Ammon's horn (tissue), 1 donor: Measurements from ENCODE around the gene UBAP1.
"Not testable (repeated sequence)": the region's sequence is repeated elsewhere in the genome, so short reads cannot be mapped to it uniquely, and the experiment has no call there.

ENCODE experiments used
- DNase-seq: peaks from one replicate; pipeline ENCODE4 v3.0.0-alpha.2; 2016; ENCODE audit warnings: low spot score

Gene UBAP1

DNA sequence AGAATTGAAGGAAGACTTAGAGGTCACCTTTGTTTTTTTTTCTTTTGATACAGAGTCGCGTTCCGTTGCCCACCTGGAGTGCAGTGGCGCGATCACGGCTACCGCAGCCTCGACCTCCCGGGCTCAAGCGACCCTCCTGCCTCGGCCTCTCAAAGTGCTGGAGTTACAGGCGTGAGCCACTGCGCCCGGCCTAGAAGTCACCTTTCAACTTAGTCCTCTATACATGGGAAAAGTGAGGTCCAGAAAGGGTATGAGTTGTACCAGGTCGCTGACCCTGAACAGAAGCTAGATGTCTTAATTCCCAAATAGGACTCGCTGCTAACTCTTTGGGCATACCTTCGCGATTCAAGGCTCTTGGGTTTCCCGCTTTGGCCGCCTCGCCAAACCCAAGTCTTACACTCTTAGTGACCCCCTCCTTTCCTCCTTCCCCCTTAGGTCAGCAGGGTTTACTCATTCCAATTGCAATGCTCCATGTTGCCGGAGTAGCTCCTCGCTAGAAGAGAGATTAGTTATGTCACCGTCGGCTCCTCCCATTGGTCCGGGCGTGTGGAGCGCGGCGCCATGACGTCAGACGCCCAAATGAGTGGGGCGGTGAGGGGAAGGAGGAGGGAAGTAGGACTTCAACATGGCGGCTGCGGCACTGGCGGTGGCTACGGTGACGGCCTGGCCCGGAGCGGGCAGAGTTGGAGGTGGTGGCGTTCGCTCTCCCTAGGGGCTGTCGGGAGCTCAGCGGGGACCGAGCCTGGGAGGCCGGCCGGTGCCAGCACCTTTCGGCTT lies at the start of gene UBAP1:
Gene UBAP1, plus strand, starts transcription at position 608 of the 777 bp plus-strand sequence. CDS start 41,872 bp downstream, outside the sequence.
- peak; percentile 99 for DNase-seq

DNA sequence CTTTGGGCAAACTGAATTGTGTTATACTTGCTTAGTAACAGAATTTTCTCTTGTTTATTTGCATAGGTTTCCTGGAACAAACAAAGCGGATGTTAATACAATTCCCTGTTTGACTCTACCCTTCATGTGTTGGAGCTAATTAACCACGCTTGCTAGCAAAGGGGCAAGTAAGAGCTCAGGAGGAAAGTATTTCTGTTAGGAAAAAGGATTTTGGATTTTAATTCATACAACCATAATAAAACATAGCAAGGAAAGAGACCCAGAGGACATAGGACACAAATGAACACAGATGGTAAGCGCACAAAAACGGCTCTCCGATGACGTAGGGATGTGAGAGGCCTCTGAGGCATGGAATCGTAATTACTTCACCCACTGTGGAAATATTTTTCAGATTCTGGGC lies 47.3 kb upstream of the UBAP1 start:
- DNase-seq = no peak

DNA sequence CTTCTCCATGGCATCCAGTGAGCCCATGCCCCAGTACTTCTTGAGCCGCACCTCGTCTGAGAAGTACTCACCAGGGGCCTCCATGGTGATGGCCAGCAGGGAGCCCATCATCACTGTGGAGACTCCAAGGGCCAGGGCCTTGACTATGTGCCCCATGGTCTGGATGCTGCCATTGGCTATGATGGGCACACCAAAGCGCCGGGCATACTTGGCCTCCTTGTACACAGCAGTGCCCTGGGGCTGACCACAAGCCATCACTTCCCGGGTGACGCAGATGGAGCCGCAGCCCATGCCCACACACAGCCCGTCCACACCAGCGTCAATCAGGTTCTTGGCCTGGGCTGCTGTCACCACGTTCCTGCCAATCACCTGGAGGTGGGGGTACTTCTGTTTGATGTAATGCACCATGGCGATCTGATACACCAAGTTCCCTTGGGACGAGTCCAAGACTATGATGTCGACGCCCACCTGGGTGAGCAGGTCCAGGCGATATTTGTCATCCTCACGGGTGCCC lies 45.4 kb upstream of the UBAP1 start:
- no peak for DNase-seq

DNA sequence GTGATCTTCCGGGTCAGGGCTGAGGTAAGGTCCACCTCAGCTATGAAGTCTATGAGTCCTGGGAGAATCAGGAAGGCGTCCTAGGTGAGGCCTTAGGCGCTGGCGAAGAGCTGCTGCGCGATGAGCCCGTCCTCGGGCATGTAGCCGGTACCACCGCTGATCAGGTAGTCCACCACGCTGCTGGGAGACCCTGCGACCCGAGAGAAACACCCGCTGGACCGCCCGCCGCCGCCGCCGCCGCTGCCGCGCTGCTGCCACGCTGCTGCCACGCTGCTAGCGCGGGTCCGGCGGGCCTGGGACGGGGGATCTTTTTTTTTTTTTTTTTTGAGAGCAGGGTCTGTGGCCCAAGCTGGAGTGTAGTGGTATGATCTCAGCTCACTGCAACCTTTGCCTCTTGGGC lies 44.3 kb upstream of the UBAP1 start:
- DNase-seq = no peak

DNA sequence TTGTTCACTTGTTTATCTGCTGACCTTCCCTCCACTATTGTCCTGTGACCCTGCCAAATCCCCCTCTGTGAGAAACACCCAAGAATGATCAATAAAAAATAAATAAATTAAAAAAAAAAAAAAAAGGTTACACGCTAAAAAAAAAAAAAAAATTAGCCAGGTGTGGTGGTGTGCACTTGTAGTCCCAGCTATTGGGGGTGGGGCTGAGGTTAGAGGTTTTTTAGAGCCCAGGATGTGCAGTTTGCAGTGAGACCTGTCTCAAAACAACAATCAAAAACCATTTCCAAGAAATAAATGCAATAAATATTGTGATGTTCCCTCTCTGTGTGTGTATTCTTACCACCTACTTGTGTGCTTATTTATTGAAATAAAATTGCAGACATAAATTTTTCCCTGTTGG lies 40.2 kb upstream of the UBAP1 start:
- DNase-seq = not testable (repeated sequence)

DNA sequence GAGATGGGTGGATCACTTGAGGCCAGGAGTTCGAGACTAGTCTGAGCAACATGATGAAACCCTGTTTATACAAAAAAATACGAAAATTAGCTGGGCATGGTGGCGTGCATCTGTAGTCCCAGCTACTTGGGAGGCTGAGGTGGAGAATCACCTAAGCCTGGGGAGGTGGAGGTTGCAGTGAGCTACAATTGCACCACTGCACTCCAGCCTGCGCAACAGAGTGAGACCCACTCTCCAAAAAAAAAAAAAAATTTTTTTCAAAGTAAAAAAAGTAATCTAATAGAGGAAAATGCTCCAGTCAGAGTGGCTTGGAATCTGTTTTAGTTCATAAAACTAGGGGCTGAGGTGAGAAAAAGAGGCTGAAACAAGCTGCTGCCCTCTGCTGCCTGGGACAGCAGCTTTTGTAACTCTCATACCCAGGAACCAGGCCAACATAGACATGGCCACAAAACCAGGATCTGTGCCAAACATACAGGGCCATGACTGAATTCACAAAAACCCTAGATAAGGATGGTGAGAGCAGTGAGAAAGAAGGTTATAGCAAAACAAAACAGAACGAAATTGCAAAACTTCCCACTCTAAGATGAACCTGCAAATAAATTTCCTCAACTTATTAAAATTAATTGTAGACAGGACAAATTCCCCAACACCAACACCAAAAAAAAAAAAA lies 39.2 kb upstream of the UBAP1 start:
- peak; percentile 74 for DNase-seq

DNA sequence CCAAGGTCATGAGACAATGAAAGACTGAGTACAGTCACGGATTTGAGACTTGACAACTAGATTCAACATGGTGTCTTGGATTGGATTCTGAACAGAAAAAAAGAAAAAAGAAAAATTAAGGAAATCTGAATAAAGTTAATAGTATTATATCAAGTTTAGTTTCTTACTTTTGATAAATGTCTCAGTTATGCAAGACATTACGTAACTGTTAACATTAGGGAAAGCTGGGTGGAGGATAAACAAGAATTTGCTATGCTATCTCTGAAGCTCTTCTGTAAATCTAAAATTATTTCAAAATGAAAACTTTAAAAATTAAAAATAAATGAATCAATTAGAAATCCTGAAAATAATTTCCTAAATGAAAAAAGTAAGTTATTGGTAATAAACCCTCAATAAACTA lies 38.0 kb upstream of the UBAP1 start:
- DNase-seq = no peak

DNA sequence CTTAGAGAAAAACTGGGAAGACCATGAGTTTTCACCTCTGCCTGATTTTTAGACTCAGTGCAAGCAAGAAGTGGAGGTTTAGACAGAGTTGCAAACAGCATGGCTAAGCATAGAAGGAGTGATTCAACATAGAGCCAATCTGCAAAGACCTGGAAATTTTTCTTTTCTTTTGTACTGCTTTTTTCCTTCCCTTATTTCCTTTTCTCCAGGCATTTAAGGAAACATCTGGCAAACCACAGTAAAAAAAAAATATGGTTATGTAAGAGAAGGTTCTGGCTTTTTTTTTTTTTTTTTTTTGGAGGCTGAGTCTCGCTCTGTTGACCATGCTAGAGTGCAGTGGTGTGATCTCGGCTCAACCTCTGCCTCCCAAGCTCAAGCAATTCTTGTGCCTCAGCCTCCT lies 35.7 kb upstream of the UBAP1 start:
- no peak for DNase-seq

DNA sequence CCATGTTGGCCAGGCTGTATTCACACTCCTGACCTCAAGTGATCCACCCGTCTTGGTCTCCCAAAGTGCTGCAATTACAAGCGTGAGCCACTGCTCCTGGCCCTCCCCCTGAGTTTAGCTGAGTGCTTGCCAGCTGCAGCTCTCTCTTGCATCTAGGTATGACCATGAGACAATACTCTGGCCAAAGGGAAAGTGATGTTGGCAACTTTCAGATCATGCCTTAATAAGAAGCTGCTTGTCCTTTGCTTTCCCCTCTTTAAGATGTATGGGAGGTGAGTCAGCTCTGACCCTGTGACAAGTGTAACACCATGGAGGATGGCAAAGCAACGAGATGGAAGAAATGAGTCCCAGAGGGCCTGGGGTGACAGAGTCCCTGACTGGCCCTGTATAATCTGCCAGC lies 33.7 kb upstream of the UBAP1 start:
- no peak for DNase-seq

DNA sequence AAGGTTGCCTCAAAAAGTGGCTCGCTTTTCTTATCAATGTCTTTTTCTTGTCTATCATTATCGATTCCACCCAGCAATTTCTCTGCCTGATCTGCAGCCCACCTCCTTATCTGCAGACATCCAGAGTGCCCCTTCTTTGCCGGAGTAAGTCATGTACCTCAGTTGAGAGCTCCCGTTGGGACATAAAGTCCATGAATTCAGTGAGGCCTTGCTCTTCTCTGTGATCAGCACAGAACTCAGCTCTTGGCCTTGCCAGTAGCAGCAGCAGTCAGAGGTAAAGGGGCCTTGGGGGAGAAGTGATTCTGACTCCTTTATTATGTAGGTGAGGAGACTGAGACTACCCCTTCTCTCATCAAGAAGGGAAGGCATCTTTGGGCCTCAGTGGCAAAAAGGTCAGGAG lies 27.4 kb upstream of the UBAP1 start:
- no peak for DNase-seq

DNA sequence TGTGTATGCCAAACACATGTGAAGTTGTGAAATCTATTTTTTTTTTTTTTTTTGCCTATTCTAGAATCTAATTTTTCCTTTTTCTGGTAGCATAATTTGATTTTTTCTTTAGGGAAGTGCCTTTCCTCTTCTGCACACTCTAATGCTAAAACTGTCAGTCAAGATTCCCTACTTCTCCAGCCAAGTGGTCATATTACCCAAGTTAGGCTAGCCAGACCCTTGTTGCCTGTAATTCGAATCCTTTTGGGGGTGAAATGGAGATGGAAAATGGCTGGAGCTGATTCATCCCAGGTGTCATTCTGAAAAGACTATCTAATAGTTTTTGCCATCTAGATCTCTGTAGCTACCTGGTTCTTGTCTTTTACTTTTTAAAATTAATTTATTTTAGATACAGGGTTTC lies 24.8 kb upstream of the UBAP1 start:
- DNase-seq = no peak

DNA sequence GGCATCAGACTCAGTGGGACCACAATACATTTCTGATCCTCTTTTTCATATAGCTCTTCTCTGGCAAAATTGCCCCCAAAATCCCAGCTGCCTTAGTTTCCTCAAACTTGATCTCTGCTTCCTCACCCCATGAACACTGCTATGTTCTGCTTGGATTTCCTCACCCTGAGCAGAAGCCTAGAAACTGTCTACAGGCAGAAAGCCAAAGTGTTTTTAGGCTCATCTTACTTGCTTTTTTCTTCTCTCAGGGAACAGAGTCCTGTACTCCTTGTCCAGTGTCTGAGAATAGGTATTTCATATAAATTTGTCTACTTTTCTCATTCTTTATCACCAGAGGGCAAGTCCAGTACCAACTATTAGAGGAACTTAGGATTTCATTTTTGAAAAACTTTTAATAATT lies 21.5 kb upstream of the UBAP1 start:
- no peak for DNase-seq

DNA sequence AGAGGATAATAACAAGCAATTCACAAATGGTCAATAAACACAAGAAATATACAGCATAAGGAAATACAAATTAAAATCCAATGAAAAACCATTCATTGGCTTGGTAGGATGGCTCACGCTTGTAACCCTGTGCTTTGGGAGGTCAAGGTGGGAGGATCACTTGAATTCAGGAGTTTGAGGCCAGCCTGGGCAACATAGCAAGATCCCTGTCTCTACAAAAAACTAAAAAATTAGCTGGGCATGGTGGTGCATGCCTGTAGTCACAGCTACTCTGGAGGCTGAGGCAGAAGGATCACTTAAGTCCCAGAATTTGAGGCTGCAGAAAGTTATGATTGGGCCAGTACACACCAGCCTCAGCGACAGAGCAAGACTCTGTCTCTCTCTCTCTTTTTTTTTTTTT lies 20.9 kb upstream of the UBAP1 start:
- no peak for DNase-seq

DNA sequence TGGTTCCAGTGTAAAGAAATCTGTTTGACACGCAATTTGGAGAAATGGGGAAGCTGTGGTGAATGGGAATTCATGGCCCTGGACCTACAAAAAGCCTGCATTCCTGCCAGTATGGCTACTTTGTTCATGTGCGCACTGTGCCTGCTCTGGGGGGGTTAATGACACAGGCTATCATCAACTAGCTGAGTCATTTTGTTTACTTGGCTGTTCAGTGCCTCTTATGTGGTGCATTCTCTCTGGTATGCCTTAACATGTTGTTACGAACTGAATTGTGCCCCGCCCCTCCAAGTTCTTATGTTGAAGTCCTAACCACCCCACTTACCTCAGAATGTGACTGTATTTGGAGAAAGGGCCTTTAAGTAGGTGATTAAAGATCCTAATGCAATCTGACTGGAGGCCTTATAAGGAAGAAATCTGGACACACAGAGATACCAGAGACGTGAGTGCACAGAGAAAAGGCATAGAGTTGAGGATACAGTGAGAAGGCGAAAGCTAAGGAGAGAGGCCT lies 20.4 kb upstream of the UBAP1 start:
- DNase-seq = no peak

DNA sequence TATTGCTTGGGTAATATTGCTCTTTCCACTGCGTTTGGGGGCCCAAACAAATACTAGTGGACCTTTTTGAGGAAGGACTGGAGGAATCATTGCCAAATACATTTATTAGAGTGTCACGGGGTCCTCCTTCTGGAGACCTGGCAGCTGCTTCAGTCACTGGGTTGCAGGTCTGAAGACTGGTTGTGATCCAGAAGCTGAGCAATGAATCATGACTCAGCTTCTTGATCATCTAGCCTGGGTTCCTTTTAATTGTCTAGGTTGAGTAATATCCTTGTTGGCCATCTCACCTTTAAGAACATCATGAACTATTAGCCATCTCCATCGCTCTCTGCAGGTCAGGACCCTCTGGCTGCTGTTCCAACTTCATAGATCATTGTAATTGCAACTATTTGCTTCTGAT lies 15.4 kb upstream of the UBAP1 start:
- no peak for DNase-seq

DNA sequence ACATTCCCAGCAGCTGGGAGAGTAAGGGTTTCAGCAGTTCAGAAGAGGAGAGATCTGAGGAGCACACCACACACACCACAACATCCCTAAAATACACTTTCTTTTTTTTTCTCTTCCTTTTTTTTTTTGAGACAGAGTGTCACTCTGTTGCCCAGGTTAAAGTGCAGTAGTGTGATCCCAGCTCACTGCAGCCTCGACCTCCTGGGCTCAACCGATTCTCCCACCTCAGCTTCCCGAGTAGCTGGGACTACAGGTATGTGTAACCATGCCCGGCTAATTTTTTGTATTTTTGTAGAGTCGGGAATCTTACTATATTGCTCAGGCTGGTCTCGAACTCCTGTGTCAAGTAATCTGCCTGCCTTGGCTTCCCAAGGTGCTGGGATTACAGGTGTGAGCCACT lies 9.7 kb upstream of the UBAP1 start:
- DNase-seq = no peak

DNA sequence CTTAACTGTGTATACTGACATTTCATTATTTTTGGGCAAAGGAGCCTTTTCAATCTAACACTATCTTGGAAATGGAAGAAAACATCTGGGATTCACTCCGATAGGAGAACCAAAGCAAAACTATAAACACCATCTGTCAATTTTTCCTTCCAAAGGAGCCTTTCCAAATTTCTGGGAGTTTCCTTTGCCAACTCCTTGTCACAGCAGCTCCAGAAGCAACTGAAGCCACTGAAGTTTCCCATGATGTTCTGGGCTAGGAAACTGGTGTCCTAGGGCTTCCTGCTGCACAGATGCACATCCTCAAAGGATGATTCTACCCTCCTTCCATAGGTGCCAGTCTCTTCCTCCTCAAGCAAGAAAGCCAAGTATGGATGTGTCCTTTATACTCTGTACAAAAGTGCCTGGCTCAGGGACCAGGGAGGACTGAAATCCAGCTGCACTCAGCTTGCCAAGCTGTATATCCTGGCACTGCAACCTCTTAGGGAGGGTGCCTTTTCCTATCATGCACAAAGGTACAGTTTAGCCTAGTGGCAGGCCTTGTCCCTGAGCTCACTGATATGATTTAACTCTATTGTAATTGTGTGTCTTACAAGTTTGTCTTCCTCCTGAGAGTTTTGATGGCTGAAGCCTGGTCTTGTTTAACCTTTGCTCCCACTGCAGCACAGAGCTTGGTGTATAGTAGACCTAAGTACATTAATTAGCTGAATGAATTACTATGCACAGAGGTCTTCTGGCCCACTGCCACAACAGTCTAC lies 8.4 kb upstream of the UBAP1 start:
- DNase-seq = no peak

DNA sequence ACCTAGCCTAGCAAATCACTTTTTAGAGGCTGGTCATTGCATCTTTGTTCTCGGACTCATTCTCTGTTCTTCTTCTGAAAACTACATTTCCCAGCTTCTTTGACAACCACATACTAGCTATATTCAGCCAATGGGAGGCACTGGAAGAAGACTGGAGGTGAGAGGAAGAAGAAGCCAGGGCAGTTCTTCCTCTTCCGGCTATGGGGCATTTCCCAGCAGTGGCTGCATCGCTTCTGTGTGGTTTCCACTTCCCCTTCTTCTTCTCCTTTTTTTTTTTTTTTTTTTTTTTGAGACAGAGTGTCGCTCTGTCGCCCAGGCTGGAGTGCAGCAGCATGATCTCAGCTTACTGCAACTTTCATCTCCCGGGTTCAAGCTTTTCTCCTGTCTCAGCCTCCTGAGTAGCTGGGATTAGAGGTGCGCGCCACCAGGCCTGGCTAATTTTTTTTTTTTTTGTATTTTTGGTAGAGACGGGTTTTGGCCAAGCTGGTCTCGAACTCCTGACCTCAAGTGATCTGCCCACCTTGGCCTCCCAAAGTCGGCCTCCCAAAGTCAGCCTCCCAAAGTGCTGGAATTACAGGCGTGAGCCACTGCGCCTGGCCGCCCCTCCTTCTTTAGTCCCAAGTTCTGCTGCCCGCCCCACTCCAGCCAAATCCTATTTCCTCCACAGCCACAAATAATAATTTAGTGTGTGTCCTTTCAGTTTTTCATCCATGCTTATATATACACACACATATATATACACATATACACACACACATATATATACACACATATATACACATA lies 6.9 kb upstream of the UBAP1 start:
- peak; percentile 58 for DNase-seq

DNA sequence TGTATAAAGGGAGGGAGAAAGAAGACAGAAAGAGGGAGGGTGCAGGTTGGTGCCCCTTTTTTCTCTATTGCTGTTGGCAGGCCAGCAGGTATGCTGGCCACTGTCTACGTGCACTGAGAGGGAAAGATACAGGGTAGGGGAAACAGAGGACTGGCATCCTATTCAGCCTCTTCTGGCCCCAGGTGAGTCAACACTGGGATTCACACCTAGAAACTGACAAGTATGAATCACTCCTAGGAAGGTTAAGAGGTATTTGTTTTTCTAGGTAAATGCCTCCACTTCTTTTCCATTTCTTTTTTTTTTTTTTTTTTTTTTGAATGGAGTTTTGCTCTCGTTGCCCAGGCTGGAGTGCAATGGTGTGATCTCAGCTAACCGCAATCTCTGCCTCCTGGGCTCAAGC lies 2.8 kb upstream of the UBAP1 start:
- no peak for DNase-seq

DNA sequence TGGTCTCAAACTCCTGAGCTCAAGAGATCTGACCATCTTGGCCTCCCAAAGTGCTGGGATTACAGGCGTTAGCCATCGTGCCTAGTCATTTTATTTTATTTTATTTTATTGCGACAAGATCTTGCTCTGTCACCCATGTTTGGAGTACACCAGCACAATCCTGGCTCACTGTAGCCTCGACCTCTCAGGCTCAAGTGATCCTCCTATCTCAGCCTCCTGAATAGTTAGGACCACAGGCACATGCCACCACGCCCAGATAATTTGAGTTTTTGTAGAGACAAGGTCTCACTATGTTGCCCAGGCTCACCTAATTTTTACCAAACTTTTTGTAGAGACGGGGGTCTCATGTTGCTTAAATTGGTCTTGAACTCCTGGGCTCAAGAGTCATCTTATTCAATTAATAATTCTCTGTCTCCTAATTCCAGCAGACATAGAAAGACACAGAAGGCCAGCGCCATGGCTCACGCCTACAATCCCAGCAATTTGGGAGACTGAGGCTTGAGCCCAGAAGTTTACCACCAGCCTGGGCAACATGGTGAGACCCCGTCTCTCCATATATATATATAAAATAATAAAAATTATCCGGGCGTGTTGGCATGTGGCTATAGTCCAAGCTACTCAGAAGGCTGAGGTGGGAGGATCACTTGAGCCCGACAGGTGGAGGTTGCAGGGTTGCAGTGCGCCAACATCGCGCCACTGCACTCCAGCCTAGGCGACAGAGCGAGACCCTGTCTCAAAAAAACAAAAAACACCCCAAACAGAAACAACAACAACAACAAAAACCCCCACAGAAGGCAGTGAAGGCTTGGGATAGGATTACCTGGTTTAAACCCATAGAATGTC lies 1.0 kb upstream of the UBAP1 start:
- no peak for DNase-seq
